ENCODE data around the gene RAB22A. TPM values are rescaled to one million over a fixed set of nuclear protein-coding genes. Genes with fewer than 3 reads are reported as not detected.

The RAB22A gene
- total RNA-seq, 1 donor from 2014 or later: 17.7 TPM

- H3K27ac Mint-ChIP-seq: no peak overlapping the region
- no peaks in the 10 kb centered on the region for H3K27me3 Mint-ChIP-seq
- TF ChIP-seq CTCF (conservative IDR thresholded peaks at IDR 0.05): no peak
- peaks cover 46% of the 10 kb centered on the region for H3K36me3 Mint-ChIP-seq
- no peak overlapping the region for H3K4me3 Mint-ChIP-seq
- no peaks in the 10 kb centered on the region for H3K4me1 Mint-ChIP-seq (ENCODE audit: unreplicated experiment)
- no peaks in the 10 kb centered on the region for H3K9me3 Mint-ChIP-seq
- DNase-seq (ENCODE audit: extremely low spot score, unreplicated experiment): no peak
Observed at GRCh38 chr20:58349570-58349969, 40.1 kb downstream of the RAB22A start.

- no peak overlapping the region for H3K27ac Mint-ChIP-seq
- no peaks in the 10 kb centered on the region for H3K9me3 Mint-ChIP-seq
- no peaks in the 10 kb centered on the region for H3K27me3 Mint-ChIP-seq
- peaks cover 40% of the 10 kb centered on the region for H3K36me3 Mint-ChIP-seq
- H3K4me3 Mint-ChIP-seq: no peak overlapping the region
- TF ChIP-seq CTCF (conservative IDR thresholded peaks at IDR 0.05): no peak
- DNase-seq (ENCODE audit: extremely low spot score, unreplicated experiment): no peak
- no peaks in the 10 kb centered on the region for H3K4me1 Mint-ChIP-seq (ENCODE audit: unreplicated experiment)
Observed at GRCh38 chr20:58352468-58352867, 43.0 kb downstream of the RAB22A start.

GRCh38 chr20:58359441-58359840 lies 49.9 kb downstream of the RAB22A start:
- peaks cover 41% of the 10 kb centered on the region for H3K36me3 Mint-ChIP-seq
- H3K4me1 Mint-ChIP-seq (ENCODE audit: unreplicated experiment): peaks cover 15% of the 10 kb centered on the region
- H3K27ac Mint-ChIP-seq: no peak overlapping the region
- H3K9me3 Mint-ChIP-seq: no peaks in the 10 kb centered on the region
- no peaks in the 10 kb centered on the region for H3K27me3 Mint-ChIP-seq
- no peak for DNase-seq (ENCODE audit: extremely low spot score, unreplicated experiment)
- H3K4me3 Mint-ChIP-seq: no peak overlapping the region
- TF ChIP-seq CTCF (conservative IDR thresholded peaks at IDR 0.05): no peak

- H3K27ac Mint-ChIP-seq: no peak overlapping the region
- no peak for DNase-seq (ENCODE audit: extremely low spot score, unreplicated experiment)
- H3K36me3 Mint-ChIP-seq: peaks cover 39% of the 10 kb centered on the region
- no peaks in the 10 kb centered on the region for H3K27me3 Mint-ChIP-seq
- H3K4me3 Mint-ChIP-seq: no peak overlapping the region
- TF ChIP-seq CTCF (conservative IDR thresholded peaks at IDR 0.05): no peak
- H3K4me1 Mint-ChIP-seq (ENCODE audit: unreplicated experiment): peaks cover 17% of the 10 kb centered on the region
- H3K9me3 Mint-ChIP-seq: no peaks in the 10 kb centered on the region
Observed at GRCh38 chr20:58360936-58361335, 51.4 kb downstream of the RAB22A start.

- H3K27ac Mint-ChIP-seq: no peak overlapping the region
- TF ChIP-seq CTCF (conservative IDR thresholded peaks at IDR 0.05): no peak
- no peaks in the 10 kb centered on the region for H3K27me3 Mint-ChIP-seq
- no peaks in the 10 kb centered on the region for H3K9me3 Mint-ChIP-seq
- DNase-seq (ENCODE audit: extremely low spot score, unreplicated experiment): no peak
- H3K36me3 Mint-ChIP-seq: peaks cover 40% of the 10 kb centered on the region
- no peak overlapping the region for H3K4me3 Mint-ChIP-seq
- H3K4me1 Mint-ChIP-seq (ENCODE audit: unreplicated experiment): peaks cover 21% of the 10 kb centered on the region
Observed at GRCh38 chr20:58361481-58362205, 52.1 kb downstream of the RAB22A start.

- no peak for TF ChIP-seq CTCF (conservative IDR thresholded peaks at IDR 0.05)
- Mint-ChIP-seq H3K4me3 (no peak overlapping the region), H3K4me1 (ENCODE audit: unreplicated experiment) (peaks cover 21% of the 10 kb centered on the region), H3K36me3 (peaks cover 35% of the 10 kb centered on the region), H3K9me3 (no peaks in the 10 kb centered on the region), H3K27me3 (no peaks in the 10 kb centered on the region), H3K27ac (no peak overlapping the region)
- no peak for DNase-seq (ENCODE audit: extremely low spot score, unreplicated experiment)
Observed at GRCh38 chr20:58362206-58362516, 52.6 kb downstream of the RAB22A start.
